ENCODE data around the gene CCDC124.

Gene CCDC124

DNA sequence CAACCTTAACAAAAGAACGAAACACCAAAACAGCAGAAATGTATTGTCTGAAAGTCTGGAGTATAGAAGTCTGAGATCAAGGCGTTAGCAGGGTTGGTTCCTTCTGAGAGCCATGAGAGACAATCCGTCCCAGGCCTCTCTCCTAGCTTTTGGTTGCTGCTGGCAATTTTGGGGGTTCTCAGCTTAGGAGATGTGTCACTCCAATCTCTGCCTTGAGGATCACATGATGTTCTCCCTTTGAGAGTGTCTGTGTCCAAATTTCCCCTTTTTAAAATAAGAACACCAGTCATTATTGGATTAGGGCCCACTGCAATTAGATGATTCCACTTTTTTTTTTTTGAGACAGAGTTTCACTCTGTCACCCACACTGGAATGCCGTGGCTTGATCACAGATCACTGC lies 44.2 kb downstream of the CCDC124 start:
- no peak overlapping the region for H2AFZ ChIP-seq (ENCODE audit: low read depth, low read length)
- H3K36me3 ChIP-seq (replicated peaks; ENCODE audit: low read depth, low read length) = no peaks in the 10 kb centered on the region
- H4K20me1 ChIP-seq (ENCODE audit: insufficient read depth, low read length) = no peaks in the 10 kb centered on the region
- TF ChIP-seq, protein P1, sequence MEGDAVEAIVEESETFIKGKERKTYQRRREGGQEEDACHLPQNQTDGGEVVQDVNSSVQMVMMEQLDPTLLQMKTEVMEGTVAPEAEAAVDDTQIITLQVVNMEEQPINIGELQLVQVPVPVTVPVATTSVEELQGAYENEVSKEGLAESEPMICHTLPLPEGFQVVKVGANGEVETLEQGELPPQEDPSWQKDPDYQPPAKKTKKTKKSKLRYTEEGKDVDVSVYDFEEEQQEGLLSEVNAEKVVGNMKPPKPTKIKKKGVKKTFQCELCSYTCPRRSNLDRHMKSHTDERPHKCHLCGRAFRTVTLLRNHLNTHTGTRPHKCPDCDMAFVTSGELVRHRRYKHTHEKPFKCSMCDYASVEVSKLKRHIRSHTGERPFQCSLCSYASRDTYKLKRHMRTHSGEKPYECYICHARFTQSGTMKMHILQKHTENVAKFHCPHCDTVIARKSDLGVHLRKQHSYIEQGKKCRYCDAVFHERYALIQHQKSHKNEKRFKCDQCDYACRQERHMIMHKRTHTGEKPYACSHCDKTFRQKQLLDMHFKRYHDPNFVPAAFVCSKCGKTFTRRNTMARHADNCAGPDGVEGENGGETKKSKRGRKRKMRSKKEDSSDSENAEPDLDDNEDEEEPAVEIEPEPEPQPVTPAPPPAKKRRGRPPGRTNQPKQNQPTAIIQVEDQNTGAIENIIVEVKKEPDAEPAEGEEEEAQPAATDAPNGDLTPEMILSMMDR (IDR thresholded peaks at IDR 0.05; ENCODE audit: low read depth, low read length) = no peak
- H3K4me2 ChIP-seq (ENCODE audit: low read length) = no peak overlapping the region
- no peak overlapping the region for H3K4me3 ChIP-seq (ENCODE audit: low read length)
- H3K27me3 ChIP-seq (ENCODE audit: low read depth, low read length) = peaks cover 13% of the 10 kb centered on the region
- H3K4me1 ChIP-seq (ENCODE audit: low read length) = peaks cover 20% of the 10 kb centered on the region
- H3K9ac ChIP-seq (ENCODE audit: low read length) = no peak overlapping the region
- no peak overlapping the region for H3K27ac ChIP-seq (ENCODE audit: low read length)
- no peaks in the 10 kb centered on the region for H3K9me3 ChIP-seq (ENCODE audit: insufficient read depth, low read length)
- no peaks in the 10 kb centered on the region for H3K79me2 ChIP-seq (ENCODE audit: low read length)

DNA sequence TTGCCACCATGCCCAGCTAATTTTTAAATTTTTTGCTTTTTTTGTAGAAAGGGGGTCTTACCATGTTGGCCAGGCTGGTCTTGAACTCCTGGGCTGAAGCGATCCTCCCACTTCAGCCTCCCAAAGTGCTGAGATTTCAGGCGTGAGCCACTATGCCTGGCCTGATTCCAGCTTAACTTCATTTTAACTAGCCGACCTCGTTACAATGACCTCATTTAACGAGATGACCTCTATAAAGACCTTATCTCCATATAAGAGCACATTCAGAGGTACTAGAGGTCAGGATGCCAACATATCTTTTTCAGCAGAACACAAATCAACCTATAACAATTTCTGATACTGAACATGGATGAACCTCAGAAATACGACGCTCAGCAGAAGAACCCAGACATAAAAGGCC lies 44.7 kb downstream of the CCDC124 start:
- Histone ChIP-seq H2AFZ (ENCODE audit: low read depth, low read length) (no peak overlapping the region), H3K27me3 (ENCODE audit: low read depth, low read length) (peaks cover 13% of the 10 kb centered on the region), H3K4me1 (ENCODE audit: low read length) (peaks cover 20% of the 10 kb centered on the region), H3K9me3 (ENCODE audit: insufficient read depth, low read length) (no peaks in the 10 kb centered on the region), H3K79me2 (ENCODE audit: low read length) (no peaks in the 10 kb centered on the region), H3K36me3 (replicated peaks; ENCODE audit: low read depth, low read length) (no peaks in the 10 kb centered on the region), H3K27ac (ENCODE audit: low read length) (no peak overlapping the region), H4K20me1 (ENCODE audit: insufficient read depth, low read length) (no peaks in the 10 kb centered on the region), H3K4me2 (ENCODE audit: low read length) (no peak overlapping the region), H3K9ac (ENCODE audit: low read length) (no peak overlapping the region), H3K4me3 (ENCODE audit: low read length) (no peak overlapping the region)
- TF ChIP-seq EZH2phosphoT487 (IDR thresholded peaks at IDR 0.05; ENCODE audit: low read depth) = no peak
- TF ChIP-seq, protein P1 (IDR thresholded peaks at IDR 0.05; ENCODE audit: low read depth, low read length) = no peak

DNA sequence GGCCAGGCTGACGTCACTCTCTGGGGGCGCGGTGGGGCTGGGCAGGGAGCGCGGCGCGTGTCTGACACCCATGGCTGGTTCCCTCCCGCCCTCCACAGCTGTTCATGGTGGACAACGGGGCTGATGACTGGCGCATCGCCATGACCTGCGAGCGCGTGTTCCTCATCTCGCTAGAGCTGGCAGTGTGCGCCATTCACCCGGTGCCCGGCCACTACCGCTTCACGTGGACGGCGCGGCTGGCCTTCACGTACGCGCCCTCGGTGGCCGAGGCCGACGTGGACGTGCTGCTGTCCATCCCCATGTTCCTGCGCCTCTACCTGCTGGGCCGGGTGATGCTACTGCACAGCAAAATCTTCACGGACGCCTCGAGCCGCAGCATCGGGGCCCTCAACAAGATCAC lies 48.8 kb downstream of the CCDC124 start:
- Histone ChIP-seq H3K9me3 (ENCODE audit: insufficient read depth, low read length) (no peaks in the 10 kb centered on the region), H3K4me1 (ENCODE audit: low read length) (peaks cover 20% of the 10 kb centered on the region), H3K79me2 (ENCODE audit: low read length) (no peaks in the 10 kb centered on the region), H3K36me3 (replicated peaks; ENCODE audit: low read depth, low read length) (no peaks in the 10 kb centered on the region), H3K4me2 (ENCODE audit: low read length) (no peak overlapping the region), H2AFZ (ENCODE audit: low read depth, low read length) (no peak overlapping the region), H3K27me3 (ENCODE audit: low read depth, low read length) (peaks cover 5% of the 10 kb centered on the region), H3K27ac (ENCODE audit: low read length) (no peak overlapping the region), H3K4me3 (ENCODE audit: low read length) (no peak overlapping the region), H4K20me1 (ENCODE audit: insufficient read depth, low read length) (no peaks in the 10 kb centered on the region), H3K9ac (ENCODE audit: low read length) (no peak overlapping the region)
- TF ChIP-seq, protein P1 (IDR thresholded peaks at IDR 0.05; ENCODE audit: low read depth, low read length) = no peak
- no peak for TF ChIP-seq EZH2phosphoT487 (IDR thresholded peaks at IDR 0.05; ENCODE audit: low read depth)

DNA sequence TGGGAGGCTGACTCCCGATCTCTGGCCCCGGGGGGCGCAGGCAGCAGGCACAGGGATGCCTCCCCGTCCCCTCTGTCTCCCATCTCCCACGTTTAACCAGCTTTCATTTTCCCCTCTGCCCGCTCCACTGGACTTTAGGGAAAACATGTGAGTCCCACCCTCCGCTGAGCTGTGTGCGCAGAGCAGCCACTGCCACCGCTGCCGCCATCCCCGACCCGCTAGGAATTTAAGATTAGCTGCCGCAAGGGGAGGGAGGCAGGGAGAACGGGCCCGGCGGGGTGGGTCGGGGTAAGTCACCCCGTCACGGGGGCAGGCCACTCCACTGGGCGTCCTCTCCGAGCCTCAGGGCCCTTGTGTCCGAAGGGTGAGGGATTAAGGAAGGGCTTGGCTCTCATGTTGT lies 49.6 kb downstream of the CCDC124 start:
- Histone ChIP-seq H3K9me3 (ENCODE audit: insufficient read depth, low read length) (no peaks in the 10 kb centered on the region), H3K4me1 (ENCODE audit: low read length) (peaks cover 15% of the 10 kb centered on the region), H4K20me1 (ENCODE audit: insufficient read depth, low read length) (no peaks in the 10 kb centered on the region), H3K9ac (ENCODE audit: low read length) (no peak overlapping the region), H3K27ac (ENCODE audit: low read length) (no peak overlapping the region), H3K4me3 (ENCODE audit: low read length) (no peak overlapping the region), H3K4me2 (ENCODE audit: low read length) (no peak overlapping the region), H3K36me3 (replicated peaks; ENCODE audit: low read depth, low read length) (no peaks in the 10 kb centered on the region), H2AFZ (ENCODE audit: low read depth, low read length) (no peak overlapping the region), H3K27me3 (ENCODE audit: low read depth, low read length) (peaks cover 5% of the 10 kb centered on the region), H3K79me2 (ENCODE audit: low read length) (no peaks in the 10 kb centered on the region)
- TF ChIP-seq, protein P1 (IDR thresholded peaks at IDR 0.05; ENCODE audit: low read depth, low read length) = no peak
- TF ChIP-seq EZH2phosphoT487 (IDR thresholded peaks at IDR 0.05; ENCODE audit: low read depth) = no peak
